H1 (cell line): ENCODE measurements around the gene GSDME. TPM values are rescaled to one million over a fixed set of nuclear protein-coding genes. Genes with fewer than 3 reads are reported as not detected.

Experiments used
- ATF2 ChIP-seq: IDR thresholded peaks from 2 replicates; pipeline ENCODE4 v1.6.1; 2012; ENCODE audit warnings: low read length, inconsistent platforms
- SP2 ChIP-seq: IDR thresholded peaks from 2 replicates; pipeline ENCODE4 v1.6.1; 2012; ENCODE audit warnings: mild to moderate bottlenecking, low read length, inconsistent platforms
- polyA plus RNA-seq, 7 experiments: library from polyadenylated mRNA; depleted of rRNA in 3 of 7; stranded (reverse) in 5 of 7; unstranded in 2 of 7; fragments of >200 nt in 5 of 7; fragments of 200-250 nt in 2 of 7; gene quantifications; 1 replicate in 5 of 7; 2 replicates in 1 of 7; 4 replicates in 1 of 7; pipeline versions ENCODE4 v1.2.1 to v1.2.3, GENCODE V29; 2011 to 2013; ENCODE audit warnings: missing spikeins in 2 of 7, mixed read lengths in 2 of 7
- total RNA-seq: library from RNA; stranded (reverse); fragmentation: NEBNext Ultra II Directional; extraction: Animal tissue kit (Norgen Biotek cat#: 25700); gene quantifications from 2 replicates; pipeline ENCODE4 v1.2.1, GENCODE V29; 2021

GSDME gene
- total and polyA plus RNA-seq, 2 of the 8 experiments (the other 6 are each of a cell fraction or from before 2014, with no cell fraction given): 5.4 to 7.6 TPM

- TF ChIP-seq ATF2 (no peak), SP2 (no peak)
- TF ChIP-seq, all 59 proteins: peak for 0
These were observed 55.7 kb downstream of the GSDME start (continued) for GRCh38 chr7:24701261-24702235.
